Tibial nerve (tissue), 4 donors: ENCODE data around the gene CAPN15.

Experiments used
- EP300 ChIP-seq, 2 donors: sonication (generic); formaldehyde crosslinking; IDR thresholded peaks; one replicate each; pipeline ENCODE4 v1.6.1; 2017; ENCODE audit warnings: antibody characterized with exemption in 2 of 2, mild to moderate bottlenecking in 1 of 2
- POLR2A ChIP-seq, 2 donors: fragments of 450-650 bp; IDR thresholded peaks; one replicate each; pipeline ENCODE4 v1.6.1; 2017; ENCODE audit warnings: antibody characterized with exemption in 2 of 2, mild to moderate bottlenecking in 2 of 2, moderate library complexity in 2 of 2
- TF ChIP-seq, protein P1 (sequence below), 5 experiments: fragments of 200-600 bp in 3 of 5; fragments of 450-650 bp in 2 of 5; sonication (generic) in 3 of 5; IDR thresholded peaks; one replicate each; pipeline ENCODE4 v1.5.1; 2016 to 2019; ENCODE audit warnings: antibody characterized with exemption in 5 of 5, mild to moderate bottlenecking in 3 of 5, moderate library complexity in 2 of 5

DNA sequence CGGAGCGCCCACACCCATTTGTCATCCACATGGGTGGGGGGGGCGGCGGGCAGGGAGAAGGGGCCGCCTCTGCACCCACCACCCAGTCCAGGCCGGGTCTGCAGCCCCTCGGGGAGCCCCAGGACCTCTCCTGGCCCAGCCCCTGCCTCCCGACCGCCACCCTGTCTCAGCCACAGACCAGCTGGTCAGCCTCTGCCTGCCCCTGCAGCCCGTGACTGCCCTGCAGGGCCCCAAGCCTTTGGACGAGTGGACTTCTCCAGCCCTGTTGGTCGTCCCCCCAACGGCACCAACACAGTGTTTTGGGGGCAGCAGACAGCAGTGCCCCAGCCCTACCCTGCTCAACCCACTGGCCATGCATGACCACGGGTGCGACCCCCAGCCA is 33.9 kb downstream of the CAPN15 start:
- no peak for TF ChIP-seq EP300 (IDR thresholded peaks at IDR 0.05)
- TF ChIP-seq, protein P1, sequence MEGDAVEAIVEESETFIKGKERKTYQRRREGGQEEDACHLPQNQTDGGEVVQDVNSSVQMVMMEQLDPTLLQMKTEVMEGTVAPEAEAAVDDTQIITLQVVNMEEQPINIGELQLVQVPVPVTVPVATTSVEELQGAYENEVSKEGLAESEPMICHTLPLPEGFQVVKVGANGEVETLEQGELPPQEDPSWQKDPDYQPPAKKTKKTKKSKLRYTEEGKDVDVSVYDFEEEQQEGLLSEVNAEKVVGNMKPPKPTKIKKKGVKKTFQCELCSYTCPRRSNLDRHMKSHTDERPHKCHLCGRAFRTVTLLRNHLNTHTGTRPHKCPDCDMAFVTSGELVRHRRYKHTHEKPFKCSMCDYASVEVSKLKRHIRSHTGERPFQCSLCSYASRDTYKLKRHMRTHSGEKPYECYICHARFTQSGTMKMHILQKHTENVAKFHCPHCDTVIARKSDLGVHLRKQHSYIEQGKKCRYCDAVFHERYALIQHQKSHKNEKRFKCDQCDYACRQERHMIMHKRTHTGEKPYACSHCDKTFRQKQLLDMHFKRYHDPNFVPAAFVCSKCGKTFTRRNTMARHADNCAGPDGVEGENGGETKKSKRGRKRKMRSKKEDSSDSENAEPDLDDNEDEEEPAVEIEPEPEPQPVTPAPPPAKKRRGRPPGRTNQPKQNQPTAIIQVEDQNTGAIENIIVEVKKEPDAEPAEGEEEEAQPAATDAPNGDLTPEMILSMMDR (IDR thresholded peaks at IDR 0.05), result no peak
- TF ChIP-seq POLR2A (IDR thresholded peaks at IDR 0.05), result no peak
